ENCODE measurements around the gene MYO5A.
"Not testable (repeated sequence)": the region's sequence is repeated elsewhere in the genome, so short reads cannot be mapped to it uniquely, and the experiment has no call there.

MYO5A gene

GRCh38 chr15:52528564-52529340 is at the start of gene MYO5A:
Gene MYO5A (minus strand): TSS chr15:52528880. CDS start chr15:52528806, 74 bp downstream.
- Mint-ChIP-seq H3K4me3 (peak within 1 kb of the TSS; percentile 90 to 95 (median 93)), H3K36me3 (ENCODE audit: low read depth) (no peaks in the 10 kb centered on the region), H3K9me3 (peaks cover 3% of the 10 kb centered on the region), H3K4me1 (peaks cover 10% of the 10 kb centered on the region), H3K27me3 (ENCODE audit: low read depth) (peaks cover 72% of the 10 kb centered on the region), H3K27ac (no peak within 1 kb of the TSS)
- TF ChIP-seq CTCF (IDR thresholded peaks at IDR 0.05; ENCODE audit: unreplicated experiment in 3 of 3), result no peak

GRCh38 chr15:52576692-52577091 is 48.0 kb upstream of the MYO5A start:
- no peak overlapping the region for H3K4me3 Mint-ChIP-seq
- peaks cover 9% of the 10 kb centered on the region for H3K36me3 Mint-ChIP-seq (ENCODE audit: low read depth)
- TF ChIP-seq CTCF (IDR thresholded peaks at IDR 0.05; ENCODE audit: unreplicated experiment in 3 of 3), result no peak
- no peak overlapping the region for H3K27ac Mint-ChIP-seq
- peaks cover 5% of the 10 kb centered on the region for H3K9me3 Mint-ChIP-seq
- H3K4me1 Mint-ChIP-seq, result no peaks in the 10 kb centered on the region
- H3K27me3 Mint-ChIP-seq (ENCODE audit: low read depth), result no peaks in the 10 kb centered on the region

GRCh38 chr15:52575573-52575972 is 46.9 kb upstream of the MYO5A start:
- not testable (repeated sequence) for H3K9me3 Mint-ChIP-seq; H3K36me3 Mint-ChIP-seq (ENCODE audit: low read depth); H3K4me3 Mint-ChIP-seq; H3K27me3 Mint-ChIP-seq (ENCODE audit: low read depth); H3K4me1 Mint-ChIP-seq; H3K27ac Mint-ChIP-seq

DNA sequence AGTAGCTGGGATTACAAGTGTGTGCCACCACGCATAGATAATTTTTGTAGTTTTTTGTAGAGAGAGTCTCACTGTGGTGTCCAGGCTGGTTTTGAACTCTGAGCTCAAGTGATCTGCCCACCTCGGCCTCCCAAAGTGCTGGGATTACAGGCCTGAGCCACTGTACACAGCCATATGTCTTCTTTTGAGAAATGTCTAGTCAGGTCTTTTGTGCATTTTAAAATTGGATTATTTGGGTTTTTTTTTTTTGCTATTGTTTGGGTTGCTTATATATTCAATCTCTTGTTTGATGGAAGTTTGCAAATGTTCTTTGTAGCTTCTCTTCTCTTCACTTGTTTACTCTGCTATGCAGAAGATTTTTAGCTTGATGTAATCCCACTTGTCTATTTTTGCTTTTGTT is 46.4 kb upstream of the MYO5A start:
- no peak overlapping the region for H3K27ac Mint-ChIP-seq
- H3K36me3 Mint-ChIP-seq (ENCODE audit: low read depth), result peaks cover 9% of the 10 kb centered on the region
- no peaks in the 10 kb centered on the region for H3K4me1 Mint-ChIP-seq
- H3K27me3 Mint-ChIP-seq (ENCODE audit: low read depth), result peaks cover 3% of the 10 kb centered on the region
- no peak overlapping the region for H3K4me3 Mint-ChIP-seq
- peaks cover 5% of the 10 kb centered on the region for H3K9me3 Mint-ChIP-seq
- no peak for TF ChIP-seq CTCF (IDR thresholded peaks at IDR 0.05; ENCODE audit: unreplicated experiment in 3 of 3)

DNA sequence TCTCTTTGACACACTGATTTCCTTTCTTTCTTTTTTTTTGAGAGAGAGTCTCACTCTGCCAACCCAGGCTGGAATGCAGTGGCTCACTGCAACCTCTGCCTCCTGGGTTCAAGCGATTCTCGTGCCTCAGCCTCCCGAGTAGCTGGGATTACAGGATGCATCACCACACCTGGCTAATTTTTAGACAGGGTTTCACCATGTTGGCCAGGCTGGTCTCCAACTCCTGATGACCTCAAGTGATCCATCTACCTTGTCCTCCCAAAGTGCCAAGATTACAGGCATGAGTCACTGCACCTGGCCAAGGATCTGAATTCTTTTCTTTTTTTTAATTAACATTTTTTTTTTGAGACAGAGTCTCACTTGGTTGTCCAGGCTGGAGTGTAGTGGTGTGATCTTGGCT is 45.9 kb upstream of the MYO5A start:
- H3K27ac Mint-ChIP-seq; H3K27me3 Mint-ChIP-seq (ENCODE audit: low read depth): not testable (repeated sequence)

GRCh38 chr15:52568601-52569585 is 40.2 kb upstream of the MYO5A start, which contains the start of gene ARPP19:
Gene ARPP19 (minus strand): TSS chr15:52569030. CDS start chr15:52568892, 138 bp downstream.
- Mint-ChIP-seq H3K27me3 (ENCODE audit: low read depth) (peaks cover 3% of the 10 kb centered on the region), H3K36me3 (ENCODE audit: low read depth) (no peaks in the 10 kb centered on the region), H3K27ac (peak within 1 kb of the TSS; percentile 95 to 99 (median 98)), H3K4me1 (peaks cover 14% of the 10 kb centered on the region), H3K4me3 (peak within 1 kb of the TSS; percentile 90 to 99 (median 99)), H3K9me3 (no peaks in the 10 kb centered on the region)
- no peak for TF ChIP-seq CTCF (IDR thresholded peaks at IDR 0.05; ENCODE audit: unreplicated experiment in 3 of 3)

More for the DNA sequence above, 45.9 kb upstream of the MYO5A start:
- not testable (repeated sequence) for H3K4me1 Mint-ChIP-seq; H3K9me3 Mint-ChIP-seq; H3K36me3 Mint-ChIP-seq (ENCODE audit: low read depth); H3K4me3 Mint-ChIP-seq

Measured in nephron (organoid).